GM21786 (cell line): ENCODE data around the gene DRAM1.
A peak's percentile ranks its signal among the peaks of the same experiment; 100 is the strongest.

Experiments
- ATAC-seq: cut with Tn5 transposase; IDR thresholded peaks from one replicate; pipeline ENCODE4 v1.9.1; 2021; ENCODE audit not compliant: unreplicated experiment

DRAM1 gene, protein sequence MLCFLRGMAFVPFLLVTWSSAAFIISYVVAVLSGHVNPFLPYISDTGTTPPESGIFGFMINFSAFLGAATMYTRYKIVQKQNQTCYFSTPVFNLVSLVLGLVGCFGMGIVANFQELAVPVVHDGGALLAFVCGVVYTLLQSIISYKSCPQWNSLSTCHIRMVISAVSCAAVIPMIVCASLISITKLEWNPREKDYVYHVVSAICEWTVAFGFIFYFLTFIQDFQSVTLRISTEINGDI

DNA sequence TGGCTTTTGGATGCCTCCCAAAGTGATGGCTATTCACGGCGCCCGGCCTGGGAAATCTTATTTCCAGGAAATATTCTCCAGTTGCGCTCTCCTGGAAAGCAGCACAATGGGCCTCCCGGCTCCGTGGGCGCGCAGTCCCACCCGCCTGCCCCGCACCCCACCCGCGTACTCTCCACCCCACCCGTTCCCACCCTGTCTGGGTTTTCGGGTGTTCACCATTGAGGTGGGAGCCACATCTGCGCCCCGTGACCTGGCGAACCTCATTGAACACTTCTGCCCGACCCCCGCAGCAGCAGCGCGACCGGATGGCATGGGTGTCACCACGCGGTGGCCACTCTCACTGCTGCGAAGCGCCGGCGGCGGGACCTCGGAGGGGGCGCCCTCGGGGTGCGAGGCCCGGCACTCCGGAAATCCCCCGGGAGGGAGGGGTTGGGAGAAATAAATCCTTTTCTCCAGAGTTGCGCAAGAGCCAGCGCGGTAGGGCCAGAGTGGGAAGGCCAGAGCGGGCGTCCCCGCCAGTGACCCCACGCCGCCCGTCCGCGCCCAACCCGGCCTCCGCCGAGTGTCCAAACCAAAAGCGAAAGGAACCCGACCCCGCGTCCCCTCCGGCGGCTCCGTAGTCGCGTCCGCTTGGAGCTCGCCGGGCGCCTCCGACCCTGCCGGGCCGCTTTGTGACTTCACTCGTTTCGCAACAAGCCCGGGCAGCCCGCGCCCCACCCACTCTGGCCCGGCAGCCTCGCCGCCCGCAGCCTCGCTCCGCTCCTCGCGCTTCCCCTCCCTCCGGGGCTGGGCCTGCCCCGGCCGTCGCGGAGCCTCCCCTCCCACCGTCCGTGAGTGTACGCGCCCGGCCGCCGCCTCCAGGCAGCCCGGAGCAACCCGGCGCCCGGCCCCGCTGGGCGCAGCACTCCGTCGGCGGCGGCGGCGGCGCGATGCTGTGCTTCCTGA is at the start of gene DRAM1:
Gene DRAM1, plus strand, starts transcription at position 720 of the 945 bp plus-strand sequence. Its CDS starts 210 bp downstream, at position 930.
- ATAC-seq: peak; percentile 82

DNA sequence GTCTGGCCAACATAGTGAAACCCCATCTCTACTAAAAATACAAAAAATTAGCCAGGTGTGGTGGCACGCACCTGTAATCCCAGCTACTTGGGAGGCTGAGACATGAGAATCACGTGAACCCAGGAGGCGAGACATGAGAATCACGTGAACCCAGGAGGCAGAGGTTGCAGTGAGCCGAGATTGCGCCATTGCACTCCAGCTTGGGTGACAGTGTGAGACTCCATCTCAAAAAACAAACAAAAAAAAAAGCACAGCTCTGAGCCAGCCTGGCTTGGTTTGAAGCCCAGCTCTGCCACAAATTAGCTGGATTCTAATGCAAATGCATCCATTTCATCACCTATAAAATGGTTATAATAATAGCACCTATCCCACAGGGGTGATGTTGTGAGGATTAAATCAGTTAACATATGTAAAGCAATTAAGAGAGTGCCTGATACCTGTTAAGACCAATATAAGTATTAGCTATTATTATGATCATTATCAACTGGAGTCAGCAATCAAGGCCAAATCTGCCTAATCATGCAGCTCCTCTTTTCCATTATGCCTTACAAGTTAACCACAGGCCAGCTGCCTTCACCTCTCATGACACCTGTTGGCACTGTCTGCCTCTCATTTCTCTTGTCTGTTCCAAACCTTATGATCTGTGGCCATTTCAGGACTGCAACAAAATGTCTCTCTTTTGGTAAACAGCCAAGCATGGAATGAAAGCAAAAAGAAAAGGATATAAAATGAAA is 48.8 kb upstream of the DRAM1 start:
- ATAC-seq: no peak

DNA sequence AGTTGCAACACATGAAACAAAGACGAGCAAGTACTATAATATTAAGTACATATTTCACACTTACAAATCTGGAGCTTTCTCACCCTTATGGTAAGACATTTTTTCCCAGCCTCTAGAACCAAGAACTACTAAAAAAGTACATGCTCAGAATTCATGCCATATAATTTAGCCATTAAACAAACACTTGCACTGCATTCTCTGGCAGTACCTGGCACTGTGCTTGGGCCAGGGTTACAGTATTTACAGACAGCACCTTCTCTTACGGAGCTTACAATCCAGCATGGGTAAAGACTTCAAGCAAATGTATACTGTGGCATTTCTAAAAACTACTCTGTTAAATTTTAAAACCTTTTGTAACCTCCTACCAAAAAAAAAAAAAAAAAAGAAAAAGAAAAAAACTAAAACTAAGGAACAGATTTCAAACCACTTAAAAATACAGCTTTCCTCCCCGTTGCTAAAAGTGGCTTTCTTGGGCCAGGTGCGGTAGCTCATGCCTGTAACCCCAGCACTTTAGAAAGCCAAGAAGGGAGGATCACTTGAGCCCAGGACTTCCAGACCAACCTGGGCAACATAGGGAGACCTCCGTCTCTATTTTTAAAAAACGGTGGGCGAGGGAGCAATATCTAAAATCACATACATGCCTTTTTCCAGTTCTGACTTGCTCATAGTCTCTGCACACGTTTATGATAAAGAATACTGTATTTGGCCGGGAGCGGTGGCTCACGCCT is 47.6 kb upstream of the DRAM1 start:
- no peak for ATAC-seq

DNA sequence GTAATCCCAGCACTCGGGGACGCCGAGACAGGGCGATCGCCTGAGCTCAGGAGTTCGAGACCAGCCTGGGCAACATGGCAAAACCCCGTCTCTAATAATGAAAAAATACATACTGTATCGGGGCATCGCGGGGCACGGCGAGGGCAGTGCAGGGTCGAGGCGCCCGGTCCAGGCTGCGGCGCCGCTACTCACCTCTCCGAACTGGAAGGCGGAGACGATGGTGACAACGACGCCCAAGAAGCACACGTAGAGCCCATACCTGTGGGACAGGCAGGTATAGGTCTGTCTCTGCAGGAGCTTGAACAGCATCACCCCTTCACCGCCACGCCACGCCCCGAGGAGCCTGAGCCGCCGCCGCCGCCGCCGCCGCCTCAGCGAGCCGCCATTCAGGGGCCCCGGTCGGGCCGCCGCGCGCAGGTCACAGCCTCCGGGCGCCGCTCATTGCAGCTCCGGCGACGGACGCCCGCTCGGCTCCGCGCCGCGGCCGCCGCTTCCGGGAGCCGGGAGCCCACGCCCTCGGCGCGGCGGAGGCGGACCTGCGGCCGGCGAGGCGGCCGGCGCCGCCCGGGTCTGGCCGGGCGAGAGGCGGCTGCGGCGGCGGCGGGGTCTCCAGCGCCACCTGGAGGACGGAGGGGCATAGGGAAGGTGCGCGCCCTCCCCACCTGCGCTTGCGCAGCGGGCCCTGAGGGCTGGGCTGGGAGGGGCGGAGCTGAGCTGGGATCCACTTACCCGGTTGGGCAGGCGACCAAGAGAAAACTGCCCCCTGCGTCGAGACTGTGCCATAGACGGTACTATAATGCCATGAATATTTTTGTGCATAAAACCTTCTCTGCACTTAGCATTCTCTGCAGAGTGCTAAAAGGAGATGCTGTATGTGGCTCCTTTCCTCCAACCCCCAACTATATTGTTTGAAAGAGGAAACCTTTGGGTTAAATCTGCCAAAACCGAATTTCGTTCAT is 46.7 kb upstream of the DRAM1 start, which contains the start of gene GNPTAB:
Gene GNPTAB, minus strand, starts transcription at position 593 of the 959 bp plus-strand sequence. Its CDS starts 284 bp downstream, at position 309.
- ATAC-seq: peak; percentile 92

DNA sequence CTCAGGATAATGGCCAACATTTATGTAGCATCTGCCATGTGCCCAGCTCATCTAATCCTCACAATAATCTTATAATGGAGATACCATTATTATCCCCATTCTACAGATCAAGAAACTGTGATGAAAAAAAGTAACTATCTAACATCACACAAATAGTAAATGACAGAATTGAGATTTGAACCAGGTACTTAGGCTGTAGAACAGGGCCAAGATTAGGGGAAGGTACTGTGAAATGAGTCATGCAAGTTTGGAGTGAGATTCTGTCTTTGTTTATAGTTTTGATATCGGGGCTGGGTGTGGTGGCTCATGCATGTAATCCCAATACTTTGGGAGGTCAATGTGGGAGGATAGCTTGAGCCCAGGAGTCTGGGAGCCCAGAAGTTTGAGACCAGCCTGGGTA is 45.4 kb upstream of the DRAM1 start:
- ATAC-seq: no peak

DNA sequence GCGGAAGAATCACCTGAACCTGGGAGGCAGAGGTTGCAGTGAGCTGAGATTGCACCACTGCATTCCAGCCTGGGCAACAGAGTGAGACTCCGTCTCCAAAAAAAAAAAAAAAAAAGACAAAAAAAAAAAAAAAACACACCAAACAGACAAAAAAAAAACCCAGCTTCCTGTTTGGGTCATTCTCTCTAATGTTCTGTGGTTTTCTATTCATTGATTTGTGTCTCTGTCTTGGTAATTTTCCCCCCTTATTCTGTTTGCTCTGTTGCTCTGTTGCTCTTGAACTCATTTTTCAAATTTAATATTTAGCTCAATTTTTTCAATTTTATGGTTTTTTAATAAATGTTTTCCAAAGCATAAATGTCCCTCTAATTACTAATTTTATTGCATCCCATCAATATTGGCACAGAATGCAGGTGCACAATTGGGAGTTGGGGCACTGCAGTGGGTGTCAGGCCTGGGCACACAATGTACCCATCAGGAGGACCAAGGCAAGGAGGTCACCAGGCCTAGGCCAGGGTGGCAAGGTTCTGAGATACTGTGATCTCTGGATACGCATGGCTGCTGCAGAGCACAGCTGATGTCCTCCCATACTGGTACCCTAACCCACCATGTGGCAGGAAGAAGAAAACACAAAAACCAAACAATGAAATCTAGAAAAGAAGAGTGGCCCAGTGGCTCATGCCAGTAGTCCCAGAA is 38.6 kb upstream of the DRAM1 start:
- peak; percentile 75 for ATAC-seq

DNA sequence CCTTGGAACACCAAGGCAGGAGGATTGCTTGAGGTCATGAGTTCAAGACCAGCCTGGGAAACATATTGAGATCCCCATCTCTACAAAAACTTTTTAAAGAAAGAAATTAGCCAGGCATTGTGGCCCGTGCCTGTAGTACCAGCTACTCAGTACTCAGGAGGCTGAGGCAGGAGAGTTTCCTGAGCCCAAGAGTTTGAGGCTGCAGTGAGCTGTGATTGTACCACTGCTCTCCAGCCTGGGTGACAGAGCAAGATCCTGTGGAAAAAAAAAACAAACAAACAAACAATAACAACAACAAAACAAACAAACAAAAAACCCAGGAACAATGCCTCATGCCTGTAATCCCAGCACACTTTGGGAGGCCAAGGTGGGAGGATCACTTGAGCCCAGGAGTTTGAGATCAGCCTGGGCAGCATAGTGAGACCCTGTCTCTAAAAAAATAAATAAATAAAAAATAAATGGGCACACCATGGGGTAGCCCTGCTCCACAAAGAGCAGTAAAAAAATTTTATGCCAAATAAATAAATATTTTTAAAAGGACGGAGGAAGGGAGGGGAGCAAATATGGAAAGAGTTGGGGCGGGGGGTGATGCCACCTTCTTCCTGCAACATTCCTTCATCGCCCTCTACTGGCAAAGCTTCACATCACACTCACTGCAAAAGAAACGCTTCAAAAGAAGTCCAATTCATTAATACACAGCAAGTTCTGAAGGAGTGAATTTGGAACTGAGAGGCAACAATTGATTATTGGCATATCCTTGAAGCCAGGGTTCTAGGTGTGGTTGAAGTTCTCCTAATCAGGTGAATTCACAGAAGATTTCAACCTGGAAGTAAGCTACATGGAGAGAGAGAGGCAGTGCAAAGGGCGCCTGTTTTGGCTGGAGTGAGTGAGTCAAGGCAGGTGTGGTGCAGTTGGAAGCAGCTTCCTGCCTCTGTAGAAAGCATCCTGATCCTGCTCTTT is 37.8 kb upstream of the DRAM1 start:
- ATAC-seq: peak; percentile 43

DNA sequence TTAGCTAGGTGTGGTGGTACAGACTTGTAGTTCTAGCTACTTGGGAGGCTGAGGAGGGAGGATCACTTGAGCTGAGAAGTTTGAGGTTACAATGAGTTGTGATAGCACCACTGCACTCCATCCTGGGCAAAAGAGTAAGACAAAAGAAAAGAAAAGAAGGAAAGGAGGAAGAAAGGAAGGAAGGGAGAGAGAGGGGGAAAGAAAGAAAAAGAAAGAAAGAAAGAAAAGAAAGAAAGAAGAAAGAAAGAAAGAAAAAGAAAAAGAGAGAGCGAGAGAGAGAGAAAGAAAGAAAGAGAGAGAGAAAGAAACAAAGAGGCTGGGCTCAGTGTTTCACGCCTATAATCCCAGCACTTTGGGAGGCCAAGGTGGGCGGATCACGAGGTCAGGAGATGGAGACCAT is 36.3 kb upstream of the DRAM1 start:
- ATAC-seq: no peak

DNA sequence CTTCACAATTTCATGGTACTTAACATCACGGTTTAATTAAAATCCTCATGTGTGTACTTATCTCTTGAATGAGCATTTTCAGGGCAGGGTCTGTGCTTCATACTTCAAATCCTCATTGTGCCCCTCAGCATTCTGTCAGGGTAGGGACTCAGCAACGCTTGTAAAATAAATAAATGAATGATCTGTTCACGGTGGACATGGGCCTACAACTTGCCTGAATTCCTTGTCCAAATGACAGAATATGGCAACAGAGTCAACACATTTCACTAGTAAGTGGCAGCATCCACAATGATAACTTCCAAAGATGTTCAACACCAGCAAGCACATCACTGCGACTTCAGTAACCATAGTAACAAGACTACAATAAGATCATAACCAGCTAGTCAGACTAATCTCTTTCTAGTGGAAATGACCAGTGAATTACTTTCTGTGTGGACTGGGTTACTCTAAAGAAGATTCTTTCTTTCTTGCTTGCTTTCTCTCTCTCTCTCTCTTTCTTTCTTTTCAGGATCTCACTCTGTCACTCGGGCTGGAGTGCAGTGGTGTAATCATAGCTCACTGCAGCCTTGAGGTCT is 32.2 kb upstream of the DRAM1 start:
- ATAC-seq: no peak

DNA sequence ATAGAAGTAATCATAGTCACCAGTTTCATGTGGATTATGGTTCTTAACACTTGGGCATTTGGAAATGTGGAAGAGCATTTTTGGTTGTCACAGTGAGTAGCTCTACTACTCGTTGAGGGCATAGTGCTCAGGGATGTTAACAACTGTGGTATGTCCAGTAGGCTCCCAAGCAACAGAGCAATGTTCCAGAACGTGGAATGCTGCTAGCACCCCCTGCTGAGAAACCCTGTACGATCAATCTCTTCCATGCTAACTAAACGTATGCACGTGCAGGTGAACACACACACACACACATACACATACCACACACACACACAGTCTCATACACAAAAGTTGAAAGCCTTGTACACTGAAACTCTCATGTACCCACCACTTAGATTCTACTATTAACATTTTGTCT is 30.1 kb upstream of the DRAM1 start:
- no peak for ATAC-seq

DNA sequence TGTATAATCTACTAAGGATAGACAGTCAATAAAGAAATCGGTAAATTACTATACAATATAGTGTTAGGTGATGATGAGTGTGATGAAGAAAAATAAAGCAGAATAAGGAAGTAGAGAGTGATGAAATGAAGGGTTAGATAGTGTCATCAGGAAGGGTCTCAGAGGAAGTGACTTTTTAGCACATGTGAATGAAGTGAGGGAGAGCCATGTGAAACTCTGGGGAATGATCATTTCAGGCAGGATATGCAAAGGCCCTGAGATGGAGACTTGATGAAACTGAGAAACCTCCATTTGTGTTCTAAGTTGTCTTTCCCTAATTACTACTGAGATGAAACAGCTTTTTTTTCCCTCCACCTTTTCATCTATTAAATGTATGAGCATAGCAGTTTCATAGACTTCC is 27.2 kb upstream of the DRAM1 start:
- ATAC-seq: no peak

DNA sequence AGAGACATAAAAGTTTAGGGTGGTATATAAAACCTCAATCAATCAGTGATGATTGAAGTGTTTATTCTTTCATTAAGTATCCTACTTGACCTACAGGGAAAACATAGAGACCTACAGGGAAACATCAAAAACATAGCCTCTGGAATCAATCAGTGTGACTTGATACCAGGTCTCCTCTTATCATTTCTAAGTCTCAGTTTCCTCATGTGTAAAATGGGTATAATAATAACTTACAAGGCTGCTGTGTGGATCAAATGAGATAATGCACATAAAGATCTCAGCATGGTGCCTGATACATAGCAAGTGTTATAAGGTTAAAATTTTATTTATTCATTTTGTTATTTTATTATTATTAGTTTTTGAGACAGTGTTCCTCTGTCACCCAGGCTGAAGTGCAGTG is 24.4 kb upstream of the DRAM1 start:
- no peak for ATAC-seq

DNA sequence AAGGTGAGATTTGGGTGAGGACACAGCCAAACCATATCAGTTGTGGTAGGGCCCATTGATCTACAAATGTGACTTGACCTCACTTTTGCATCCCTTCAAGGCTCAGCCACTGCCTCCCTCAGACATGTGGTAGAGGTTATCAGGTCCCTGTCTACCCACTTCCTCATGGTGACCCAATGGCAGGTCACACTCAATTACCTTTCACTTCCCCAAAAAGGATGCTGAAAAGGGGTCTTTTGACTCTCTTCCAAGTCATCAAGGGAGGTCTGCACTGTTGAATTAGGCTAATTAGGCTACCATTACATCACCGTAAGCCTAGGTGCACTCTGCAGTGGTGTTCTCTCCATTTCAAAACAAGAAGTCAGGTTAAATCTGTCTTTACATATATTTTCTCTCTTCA is 22.6 kb upstream of the DRAM1 start:
- ATAC-seq: peak; percentile 49

DNA sequence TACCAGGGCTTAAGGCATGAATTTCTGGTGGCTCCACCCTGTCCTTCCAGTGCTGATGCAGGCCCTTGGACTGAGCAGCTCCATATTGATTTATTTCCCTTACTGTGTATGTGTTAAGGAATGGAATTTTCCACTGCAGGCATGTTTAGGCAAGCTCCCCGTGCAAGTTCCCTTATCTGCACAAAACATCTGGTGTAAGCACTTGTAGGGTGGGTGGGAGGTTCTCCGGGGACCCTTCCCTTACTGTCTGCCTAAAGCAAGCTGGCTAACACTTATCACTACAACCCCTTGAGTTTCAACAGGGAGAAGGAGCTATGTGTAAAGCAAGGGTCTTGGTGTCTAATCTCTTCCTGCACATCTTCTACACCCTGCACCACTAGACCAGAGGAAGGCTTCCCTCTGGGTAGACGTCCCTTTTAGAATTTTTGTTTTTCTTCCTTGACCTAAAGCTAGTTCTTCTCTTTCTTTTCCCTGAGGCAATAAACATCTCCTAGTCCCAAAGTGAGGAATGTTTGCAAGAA is 22.0 kb upstream of the DRAM1 start:
- ATAC-seq: no peak

DNA sequence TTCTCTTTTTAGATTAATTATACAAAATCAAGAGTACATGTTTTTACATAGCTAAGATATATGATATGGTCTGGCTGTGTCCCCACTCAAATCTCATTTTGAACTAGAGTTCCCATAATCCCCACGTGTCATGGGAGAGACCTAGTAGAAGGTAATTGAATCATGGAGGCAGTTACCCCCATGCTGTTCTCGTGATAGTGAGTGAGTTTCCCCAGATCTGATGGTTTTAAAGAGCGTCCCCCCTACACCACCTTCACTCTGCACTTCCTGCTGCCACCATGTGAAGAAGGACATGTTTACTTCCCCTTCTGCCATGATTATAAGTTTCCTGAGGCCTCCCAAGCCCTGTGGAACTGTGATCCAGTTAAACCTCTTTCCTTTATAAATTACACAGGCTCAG is 21.4 kb upstream of the DRAM1 start:
- no peak for ATAC-seq

DNA sequence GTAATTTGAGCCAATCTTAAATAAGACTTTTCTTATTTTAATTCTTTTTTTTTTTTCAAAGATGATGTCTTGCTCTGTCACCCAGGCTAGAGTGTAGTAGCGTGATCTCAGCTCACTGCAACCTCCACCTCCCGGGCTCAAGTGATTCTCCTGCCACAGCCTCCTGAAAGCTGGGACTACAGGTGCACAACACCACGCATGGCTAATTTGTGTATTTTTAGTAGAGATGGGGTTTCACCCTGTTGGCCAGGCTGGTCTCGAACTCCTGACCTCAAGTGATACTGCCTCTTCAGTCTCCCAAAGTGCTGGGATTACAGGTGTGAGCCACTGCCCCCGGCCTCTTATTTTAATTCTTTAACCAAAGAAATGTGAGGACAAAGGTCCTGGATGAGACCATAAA is 20.8 kb upstream of the DRAM1 start:
- peak; percentile 28 for ATAC-seq

DNA sequence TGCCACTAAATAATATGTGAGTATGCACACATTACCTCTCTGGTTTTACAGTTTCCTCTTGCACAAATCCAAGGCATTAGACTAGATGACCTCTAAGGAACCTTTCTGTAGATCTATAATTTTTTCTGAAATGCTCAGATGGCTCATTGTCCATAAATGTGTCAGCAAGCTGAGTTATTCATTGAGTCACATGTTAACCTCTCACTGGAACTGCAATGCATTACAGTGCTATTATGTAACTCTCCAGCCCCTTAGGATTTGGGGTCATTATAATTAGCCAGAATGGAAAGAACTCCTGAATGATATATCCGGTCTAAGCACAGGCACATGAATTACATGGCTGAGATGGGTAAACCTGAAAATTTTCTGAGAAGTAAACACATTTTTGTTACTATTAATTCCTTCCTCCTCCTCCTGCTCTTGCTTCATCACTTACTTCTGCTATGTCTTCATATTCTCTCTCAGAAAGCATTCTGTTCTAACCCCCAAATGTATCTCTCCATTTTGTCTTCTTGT is 20.3 kb upstream of the DRAM1 start:
- ATAC-seq: peak; percentile 49
